Neural cell (in vitro differentiated cells): ENCODE results near the gene KIF5B. TPM values are rescaled to one million over a fixed set of nuclear protein-coding genes. Genes with fewer than 3 reads are reported as not detected.

Experiments used
- H2AFZ ChIP-seq: fragments of 200-600, 300-800 bp; sonication (generic), shearing (Covaris generic); 2 replicates; pipeline ENCODE4 v1.6.0; 2014; ENCODE audit warnings: low read depth, mild to moderate bottlenecking, antibody characterized with exemption, low read length, moderate library complexity
- H3F3A ChIP-seq: fragments of 200-600 bp; shearing (Covaris generic); 2 replicates; pipeline ENCODE4 v1.6.1; 2016; ENCODE audit warnings: mild to moderate bottlenecking, moderate library complexity, mixed read lengths, antibody characterized with exemption, low read length; ENCODE audit not compliant: insufficient read depth, poor library complexity, severe bottlenecking
- H3K27ac ChIP-seq: fragments of 200-600, 300-800 bp; sonication (generic), shearing (Covaris generic); 2 replicates; pipeline ENCODE4 v1.5.1; 2014; ENCODE audit warnings: mild to moderate bottlenecking, low read length, moderate library complexity
- H3K27me3 ChIP-seq: fragments of 300-800, 200-600 bp; sonication (generic), shearing (Covaris generic); 2 replicates; pipeline ENCODE4 v1.6.0; 2014; ENCODE audit warnings: mild to moderate bottlenecking, low read depth, low read length, moderate library complexity; ENCODE audit not compliant: insufficient read depth
- H3K36me3 ChIP-seq: fragments of 300-800, 200-600 bp; sonication (generic), shearing (Covaris generic); 2 replicates; pipeline ENCODE4 v1.5.1; 2014; ENCODE audit warnings: mild to moderate bottlenecking, antibody characterized with exemption, low read length, moderate library complexity; ENCODE audit not compliant: insufficient read depth
- H3K4me2 ChIP-seq: fragments of 300-800, 200-600 bp; sonication (generic), shearing (Covaris generic); 2 replicates; pipeline ENCODE4 v1.6.0; 2014; ENCODE audit warnings: mild to moderate bottlenecking, low read length
- H3K4me3 ChIP-seq: fragments of 300-800, 200-600 bp; sonication (generic), shearing (Covaris generic); 2 replicates; pipeline ENCODE4 v1.5.1; 2014; ENCODE audit warnings: mild to moderate bottlenecking, low read length, moderate library complexity
- H3K79me2 ChIP-seq: fragments of 200-600 bp; shearing (Covaris generic); replicated peaks from 2 replicates; pipeline ENCODE4 v1.6.0; 2014; ENCODE audit warnings: mild to moderate bottlenecking, low read length, moderate library complexity; ENCODE audit not compliant: insufficient read depth
- H3K9ac ChIP-seq: fragments of 300-800, 200-600 bp; sonication (generic), shearing (Covaris generic); 2 replicates; pipeline ENCODE4 v1.6.1; 2016; ENCODE audit warnings: mild to moderate bottlenecking, low read length, mixed read lengths
- H3K9me2 ChIP-seq: fragments of 200-600 bp; shearing (Covaris generic); 2 replicates; pipeline ENCODE4 v1.6.1; 2016; ENCODE audit warnings: mild to moderate bottlenecking, low read length, mixed read lengths; ENCODE audit not compliant: insufficient read depth
- H3K9me3 ChIP-seq: fragments of 200-600, 300-800 bp; sonication (generic), shearing (Covaris generic); 2 replicates; pipeline ENCODE4 v1.6.1; 2016; ENCODE audit warnings: mild to moderate bottlenecking, mixed run types, low read length, moderate library complexity, mixed read lengths
- H4K20me1 ChIP-seq: fragments of 200-600 bp; shearing (Covaris generic); 2 replicates; pipeline ENCODE4 v1.6.1; 2016; ENCODE audit warnings: mild to moderate bottlenecking, mixed run types; ENCODE audit not compliant: insufficient read depth
- CTCF ChIP-seq: fragments of 450-650 bp; IDR thresholded peaks from 2 replicates; pipeline ENCODE4 v1.5.1; 2014; ENCODE audit warnings: antibody characterized with exemption, mild to moderate bottlenecking, moderate library complexity; ENCODE audit not compliant: poor library complexity, severe bottlenecking
- EP300 ChIP-seq: fragments of 450-650 bp; conservative IDR thresholded peaks from 2 replicates; pipeline ENCODE4 v1.6.1; 2014; ENCODE audit warnings: antibody characterized with exemption, mild to moderate bottlenecking, moderate library complexity; ENCODE audit not compliant: poor library complexity, severe bottlenecking
- EZH2 ChIP-seq: fragments of 200-600, 300-800 bp; shearing (Covaris generic), sonication (generic); IDR thresholded peaks from 2 replicates; pipeline ENCODE4 v1.6.1; 2014; ENCODE audit warnings: antibody characterized with exemption, low read length, borderline replicate concordance, mild to moderate bottlenecking; ENCODE audit not compliant: insufficient read depth, poor library complexity, severe bottlenecking
- MXI1 ChIP-seq: fragments of 450-650 bp; conservative IDR thresholded peaks from 2 replicates; pipeline ENCODE4 v1.6.1; 2014; ENCODE audit warnings: antibody characterized with exemption, mild to moderate bottlenecking; ENCODE audit not compliant: poor library complexity, severe bottlenecking
- POLR2AphosphoS5 ChIP-seq: IDR thresholded peaks from 2 replicates; pipeline ENCODE4 v1.6.1; 2012
- RAD21 ChIP-seq: fragments of 450-650 bp; conservative IDR thresholded peaks from 2 replicates; pipeline ENCODE4 v1.6.1; 2014; ENCODE audit warnings: antibody characterized with exemption, mild to moderate bottlenecking, moderate library complexity
- REST ChIP-seq: IDR thresholded peaks from 2 replicates; pipeline ENCODE4 v1.6.1; 2012; ENCODE audit warnings: borderline replicate concordance
- SMC3 ChIP-seq: fragments of 450-650 bp; conservative IDR thresholded peaks from 2 replicates; pipeline ENCODE4 v1.6.1; 2014; ENCODE audit warnings: antibody characterized with exemption, mild to moderate bottlenecking, moderate library complexity; ENCODE audit not compliant: poor library complexity
- TAF1 ChIP-seq: IDR thresholded peaks from 2 replicates; pipeline ENCODE4 v1.6.1; 2012; ENCODE audit warnings: low read depth
- polyA plus RNA-seq: library from polyadenylated mRNA; depleted of rRNA; stranded (reverse); fragments of >200 nt; gene quantifications from 2 replicates; pipeline ENCODE4 v1.2.3, GENCODE V29; 2014

The KIF5B gene
- polyA plus RNA-seq, 1 donor from 2014 or later: 96.3 TPM

- Histone ChIP-seq H3F3A (no peaks in the 10 kb centered on the region), H3K9me3 (no peaks in the 10 kb centered on the region), H3K9ac (no peak overlapping the region), H3K79me2 (peaks cover 68% of the 10 kb centered on the region), H3K9me2 (no peaks in the 10 kb centered on the region), H2AFZ (no peak overlapping the region), H3K4me2 (no peak overlapping the region), H3K4me3 (no peak overlapping the region), H4K20me1 (no peaks in the 10 kb centered on the region), H3K27me3 (no peaks in the 10 kb centered on the region), H3K27ac (no peak overlapping the region), H3K36me3 (peaks cover 6% of the 10 kb centered on the region)
- TF ChIP-seq REST (no peak), CTCF (no peak), EZH2 (no peak), TAF1 (no peak), SMC3 (no peak), EP300 (no peak), POLR2AphosphoS5 (no peak), MXI1 (no peak), RAD21 (no peak)
Measured at GRCh38 chr10:32041290-32042028, 14.8 kb downstream of the KIF5B start.

- Histone ChIP-seq H3K4me3 (no peak overlapping the region), H3K4me2 (no peak overlapping the region), H3K27me3 (no peaks in the 10 kb centered on the region), H3K79me2 (peaks cover 51% of the 10 kb centered on the region), H3K36me3 (peaks cover 22% of the 10 kb centered on the region), H3K27ac (no peak overlapping the region), H3K9me2 (no peaks in the 10 kb centered on the region), H3K9ac (no peak overlapping the region), H3K9me3 (no peaks in the 10 kb centered on the region), H4K20me1 (no peaks in the 10 kb centered on the region), H2AFZ (no peak overlapping the region), H3F3A (no peaks in the 10 kb centered on the region)
- TF ChIP-seq MXI1: no peak
- TF ChIP-seq POLR2AphosphoS5: no peak
- no peak for TF ChIP-seq SMC3
- TF ChIP-seq REST: no peak
- no peak for TF ChIP-seq EP300
- no peak for TF ChIP-seq CTCF
- no peak for TF ChIP-seq EZH2
- no peak for TF ChIP-seq RAD21
- no peak for TF ChIP-seq TAF1
Measured at GRCh38 chr10:32039734-32040133, 16.5 kb downstream of the KIF5B start.
